Kidney epithelial cell (primary cell): ENCODE data around the gene MPZL3. TPM values are rescaled to one million over a fixed set of nuclear protein-coding genes. Genes with fewer than 3 reads are reported as not detected.

Experiments used
- DNase-seq: peaks from one replicate; pipeline ENCODE4 v3.0.0-alpha.2; 2010; ENCODE audit warnings: low read depth
- H3K27me3 ChIP-seq: 2 replicates; pipeline ENCODE4 v1.6.0; 2011; ENCODE audit warnings: low read length; ENCODE audit not compliant: control insufficient read depth, insufficient read depth
- H3K36me3 ChIP-seq: 2 replicates; pipeline ENCODE4 v1.5.1; 2011; ENCODE audit warnings: low read length; ENCODE audit not compliant: control insufficient read depth, insufficient read depth
- H3K4me3 ChIP-seq: 2 replicates; pipeline ENCODE4 v1.5.1; 2011; ENCODE audit warnings: low read depth, mild to moderate bottlenecking, control low read depth, low read length
- total RNA-seq: library from RNA; depleted of rRNA; stranded (reverse); fragments of >200 nt; gene quantifications from 2 replicates; pipeline ENCODE4 v1.2.3, GENCODE V29; 2015
- TF ChIP-seq, protein P1 (sequence below): IDR thresholded peaks from 2 replicates; pipeline ENCODE4 v1.5.1; 2011; ENCODE audit warnings: mild to moderate bottlenecking, moderate library complexity, low read length, control low read depth, inconsistent platforms; ENCODE audit not compliant: insufficient read depth, poor library complexity, severe bottlenecking

The MPZL3 gene
- total RNA-seq, 1 donor from 2014 or later: 9.4 TPM

DNA sequence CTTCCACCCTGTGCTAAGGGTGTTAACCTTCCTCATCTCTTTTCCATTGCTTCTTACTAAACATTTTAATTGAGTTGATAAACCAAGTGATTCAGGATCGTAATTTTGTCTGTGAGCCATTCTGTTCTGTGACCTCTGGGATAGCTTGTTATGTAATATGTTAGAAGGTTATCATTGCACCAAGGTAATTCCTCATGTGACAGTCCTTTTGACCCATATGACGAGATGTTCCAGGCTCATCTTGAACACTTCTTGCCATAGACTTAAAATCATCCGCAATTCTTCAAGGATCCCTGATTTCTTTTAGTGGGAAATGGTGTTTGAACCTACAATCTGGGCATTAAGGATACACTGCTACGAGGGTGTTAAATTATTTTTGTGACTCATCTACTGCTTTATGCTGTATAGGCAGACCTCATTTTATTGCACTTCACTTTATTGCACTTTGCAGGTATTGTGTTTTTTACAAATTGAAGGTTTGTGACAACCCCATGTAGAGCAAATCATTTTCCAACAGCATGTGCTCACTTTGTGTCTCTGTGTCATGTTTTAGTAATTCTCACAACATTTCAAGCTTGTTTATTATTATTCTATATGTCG, 31.0 kb upstream of the MPZL3 start:
- no peak for DNase-seq
- Histone ChIP-seq H3K4me3 (no peak overlapping the region), H3K27me3 (no peaks in the 10 kb centered on the region), H3K36me3 (no peaks in the 10 kb centered on the region)
- TF ChIP-seq, protein P1, sequence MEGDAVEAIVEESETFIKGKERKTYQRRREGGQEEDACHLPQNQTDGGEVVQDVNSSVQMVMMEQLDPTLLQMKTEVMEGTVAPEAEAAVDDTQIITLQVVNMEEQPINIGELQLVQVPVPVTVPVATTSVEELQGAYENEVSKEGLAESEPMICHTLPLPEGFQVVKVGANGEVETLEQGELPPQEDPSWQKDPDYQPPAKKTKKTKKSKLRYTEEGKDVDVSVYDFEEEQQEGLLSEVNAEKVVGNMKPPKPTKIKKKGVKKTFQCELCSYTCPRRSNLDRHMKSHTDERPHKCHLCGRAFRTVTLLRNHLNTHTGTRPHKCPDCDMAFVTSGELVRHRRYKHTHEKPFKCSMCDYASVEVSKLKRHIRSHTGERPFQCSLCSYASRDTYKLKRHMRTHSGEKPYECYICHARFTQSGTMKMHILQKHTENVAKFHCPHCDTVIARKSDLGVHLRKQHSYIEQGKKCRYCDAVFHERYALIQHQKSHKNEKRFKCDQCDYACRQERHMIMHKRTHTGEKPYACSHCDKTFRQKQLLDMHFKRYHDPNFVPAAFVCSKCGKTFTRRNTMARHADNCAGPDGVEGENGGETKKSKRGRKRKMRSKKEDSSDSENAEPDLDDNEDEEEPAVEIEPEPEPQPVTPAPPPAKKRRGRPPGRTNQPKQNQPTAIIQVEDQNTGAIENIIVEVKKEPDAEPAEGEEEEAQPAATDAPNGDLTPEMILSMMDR: no peak

DNA sequence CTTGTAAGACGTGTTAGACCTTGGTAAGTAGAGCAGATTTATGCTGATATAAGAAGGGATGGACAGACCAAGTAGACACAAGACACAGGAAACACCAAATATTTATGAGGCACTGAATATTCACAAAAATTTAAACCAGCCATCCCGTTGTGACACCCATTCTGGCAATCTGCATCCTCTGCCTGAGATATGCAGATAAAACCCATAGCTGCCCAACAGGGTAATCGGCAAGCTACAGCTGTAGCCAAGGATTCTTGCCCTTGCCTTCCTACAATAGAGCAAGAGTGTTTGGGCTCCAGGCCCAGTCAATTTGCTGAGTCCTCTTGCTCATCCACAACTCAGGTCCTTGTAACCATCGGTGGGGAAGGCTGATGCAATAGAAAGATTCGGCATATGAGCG, 30.4 kb upstream of the MPZL3 start:
- no peak overlapping the region for H3K4me3 ChIP-seq
- no peak for DNase-seq
- no peaks in the 10 kb centered on the region for H3K27me3 ChIP-seq
- TF ChIP-seq, protein P1: no peak
- H3K36me3 ChIP-seq: no peaks in the 10 kb centered on the region

DNA sequence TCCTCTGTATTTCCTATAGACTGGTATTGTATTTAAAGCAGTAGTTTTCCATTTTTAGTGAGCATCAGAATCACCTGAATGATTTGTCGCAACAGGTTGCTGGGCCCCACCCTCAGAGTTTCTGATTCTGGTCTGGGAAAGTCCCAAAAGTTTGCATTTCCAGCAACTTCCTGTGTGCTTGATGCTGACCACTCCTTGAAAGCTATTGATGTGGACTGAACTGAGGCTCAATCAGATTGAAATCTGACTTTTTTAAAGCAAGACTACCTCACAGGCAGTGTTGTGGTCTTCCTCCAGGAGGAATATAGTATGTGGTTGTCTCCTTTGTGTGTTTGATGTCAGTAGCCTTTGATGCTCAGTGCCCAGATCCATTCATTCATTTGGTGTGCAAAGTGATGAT, 29.1 kb upstream of the MPZL3 start:
- no peak overlapping the region for H3K4me3 ChIP-seq
- H3K27me3 ChIP-seq: no peaks in the 10 kb centered on the region
- DNase-seq: no peak
- TF ChIP-seq, protein P1: no peak
- no peaks in the 10 kb centered on the region for H3K36me3 ChIP-seq

DNA sequence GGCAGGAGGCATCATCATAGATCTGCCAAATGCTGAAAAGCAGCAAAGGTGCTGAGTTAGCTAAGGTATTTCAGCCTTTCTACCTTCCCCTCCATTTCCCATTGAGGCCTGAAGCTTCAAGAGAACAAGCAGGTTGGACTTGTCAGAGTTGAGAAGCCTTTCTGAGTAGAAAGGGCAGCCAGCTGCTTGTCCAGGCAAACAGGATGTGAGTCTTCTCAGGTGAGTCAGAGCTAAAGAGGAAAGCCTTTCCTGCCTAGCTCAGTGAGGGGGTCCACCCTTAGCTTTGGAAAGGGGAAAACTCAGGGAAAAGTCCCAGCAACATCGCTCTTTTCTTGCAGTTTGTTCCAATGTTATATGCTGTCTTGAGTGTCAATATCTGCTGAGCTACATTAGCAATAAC, 25.1 kb upstream of the MPZL3 start:
- H3K4me3 ChIP-seq: no peak overlapping the region
- peak; percentile 63 for DNase-seq
- TF ChIP-seq, protein P1: no peak

DNA sequence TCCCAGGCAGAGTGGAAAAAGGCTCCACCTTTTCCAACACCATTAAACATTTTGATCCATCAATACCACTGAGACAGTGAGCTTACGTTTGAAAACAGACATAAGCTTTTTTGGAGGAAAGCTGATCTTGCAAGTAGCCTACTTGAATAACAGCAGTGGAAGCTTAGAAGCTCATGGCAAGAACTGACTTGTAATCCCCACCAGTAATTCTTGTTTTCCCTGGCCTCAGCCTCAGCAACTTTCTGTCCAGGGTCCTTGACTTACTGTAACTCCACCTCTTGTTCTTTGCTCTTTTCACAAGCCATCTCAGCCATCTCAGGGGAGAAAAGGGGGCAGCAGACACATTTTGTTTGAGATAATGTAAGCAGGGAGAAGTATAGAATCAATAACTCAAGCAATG, 24.3 kb upstream of the MPZL3 start:
- no peak for DNase-seq

More for the DNA sequence above, 25.1 kb upstream of the MPZL3 start:
- H3K27me3 ChIP-seq: no peaks in the 10 kb centered on the region
- H3K36me3 ChIP-seq: no peaks in the 10 kb centered on the region

More for the DNA sequence above, 24.3 kb upstream of the MPZL3 start:
- TF ChIP-seq, protein P1: no peak
- no peak overlapping the region for H3K4me3 ChIP-seq
- no peaks in the 10 kb centered on the region for H3K36me3 ChIP-seq
- H3K27me3 ChIP-seq: no peaks in the 10 kb centered on the region
